Measurements from ENCODE around the gene SEC61B. TPM values are rescaled to one million over a fixed set of nuclear protein-coding genes. Genes with fewer than 3 reads are reported as not detected.
"Not testable (repeated sequence)": the region's sequence is repeated elsewhere in the genome, so short reads cannot be mapped to it uniquely, and the experiment has no call there.

The SEC61B gene
- polyA plus RNA-seq, 1 donor: 136 TPM

DNA sequence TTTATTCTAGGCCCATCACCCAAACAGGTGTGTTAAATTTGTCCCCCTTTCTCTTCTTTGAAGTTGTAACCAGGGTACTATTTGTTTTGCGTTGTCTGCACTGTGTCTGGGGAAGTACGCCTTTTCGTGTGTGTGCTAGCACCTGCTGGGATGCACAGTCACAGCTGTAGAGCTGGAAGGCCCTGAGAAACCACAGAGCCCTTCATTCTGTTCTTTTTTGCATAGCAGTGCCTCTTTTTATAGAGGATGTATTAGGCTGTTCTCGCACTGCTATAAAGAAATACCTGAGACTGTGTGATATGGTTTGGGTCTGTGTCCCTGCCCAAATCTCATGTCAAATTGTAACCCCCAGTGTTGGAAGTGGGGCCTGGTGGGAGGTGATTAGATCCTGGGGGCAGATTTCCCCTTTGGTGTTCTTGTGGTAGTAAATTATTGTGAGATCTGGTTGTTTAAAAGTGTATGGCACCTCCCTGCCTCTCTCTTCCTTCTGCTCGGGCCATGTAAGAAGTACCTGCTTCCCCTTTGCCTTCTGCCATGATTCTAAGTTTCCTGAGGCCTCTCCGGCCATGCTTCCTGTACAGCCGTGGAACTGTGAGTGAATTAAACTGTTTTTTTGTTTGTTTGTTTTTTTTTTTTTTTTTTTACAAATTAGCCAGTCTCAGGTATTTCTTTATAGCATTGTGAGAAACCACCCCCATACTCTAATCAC is 14.0 kb downstream of the SEC61B start:
- DNase-seq: no peak

GRCh38 chr9:99237356-99237755 is 15.3 kb downstream of the SEC61B start:
- no peak for DNase-seq

DNA sequence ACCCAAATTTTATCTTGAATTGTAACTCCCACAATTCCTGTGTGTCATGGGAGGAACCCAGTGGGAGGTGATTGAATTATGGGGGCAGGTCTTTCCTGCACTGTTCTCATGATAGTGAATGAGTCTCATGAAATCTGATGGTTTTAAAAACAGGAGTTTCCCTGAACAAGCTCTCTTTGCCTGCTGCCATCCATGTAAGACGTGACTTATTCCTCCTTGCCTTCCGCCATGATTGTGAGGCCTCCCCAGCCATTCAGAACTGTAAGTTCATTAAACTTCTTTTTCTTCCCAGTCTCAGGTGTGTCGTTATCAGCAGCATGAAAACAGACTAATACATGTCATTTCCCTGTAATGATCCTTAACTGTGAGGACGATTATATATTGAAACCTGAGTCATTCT is 15.8 kb downstream of the SEC61B start:
- DNase-seq: not testable (repeated sequence)

DNA sequence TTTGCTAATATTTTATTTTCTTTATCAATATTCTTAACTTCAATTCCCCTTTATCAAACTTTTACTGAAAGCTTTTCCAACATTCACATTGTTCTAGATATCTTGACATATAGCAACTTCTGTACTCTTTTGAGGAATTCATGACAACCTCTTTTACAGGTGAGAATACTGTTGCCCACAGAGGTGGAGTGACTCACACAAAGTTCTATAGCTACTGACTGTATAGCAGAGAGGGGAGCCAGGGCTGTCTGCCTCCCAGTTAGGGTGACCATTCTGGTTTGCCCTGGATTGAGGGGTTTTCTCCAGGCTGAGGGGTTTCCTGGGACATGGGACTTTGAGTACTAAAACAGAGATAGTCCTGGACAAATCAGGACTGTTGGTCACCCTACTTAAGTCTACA is 16.2 kb downstream of the SEC61B start:
- DNase-seq: no peak

DNA sequence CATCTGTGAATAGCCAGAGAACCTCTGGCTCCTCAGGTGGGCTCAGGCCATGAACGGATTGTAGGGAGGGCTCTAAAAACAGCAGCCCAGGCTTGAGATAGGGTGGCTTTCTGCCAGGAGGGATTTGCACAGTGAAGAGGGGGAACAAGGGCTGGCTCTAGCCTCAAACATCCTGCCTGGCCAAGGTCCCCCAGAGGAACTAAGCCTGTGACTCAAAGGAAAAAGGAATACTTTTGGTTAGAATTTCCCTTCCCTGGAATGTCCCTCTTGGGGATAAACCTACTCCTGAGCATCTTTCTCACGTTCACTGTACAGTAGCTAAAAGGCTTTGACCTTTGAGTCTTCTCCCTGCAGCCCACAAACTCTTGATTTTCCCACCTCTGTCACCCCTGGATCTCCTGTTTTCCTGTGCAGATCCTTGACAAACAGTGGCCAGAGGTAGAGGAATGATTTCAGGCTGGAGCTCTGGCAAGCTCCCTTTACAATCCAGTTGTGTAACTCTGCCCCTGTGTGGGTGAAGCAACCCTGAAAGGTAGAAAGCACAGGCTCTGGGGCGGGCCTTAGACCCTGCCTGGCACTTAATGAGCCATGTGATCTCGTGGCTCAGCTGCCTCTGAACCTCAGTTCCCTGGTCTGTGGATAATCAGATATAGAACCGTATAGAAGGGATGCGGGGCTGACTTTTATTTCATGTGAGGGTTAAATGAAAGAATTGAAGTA is 17.4 kb downstream of the SEC61B start:
- no peak for DNase-seq

DNA sequence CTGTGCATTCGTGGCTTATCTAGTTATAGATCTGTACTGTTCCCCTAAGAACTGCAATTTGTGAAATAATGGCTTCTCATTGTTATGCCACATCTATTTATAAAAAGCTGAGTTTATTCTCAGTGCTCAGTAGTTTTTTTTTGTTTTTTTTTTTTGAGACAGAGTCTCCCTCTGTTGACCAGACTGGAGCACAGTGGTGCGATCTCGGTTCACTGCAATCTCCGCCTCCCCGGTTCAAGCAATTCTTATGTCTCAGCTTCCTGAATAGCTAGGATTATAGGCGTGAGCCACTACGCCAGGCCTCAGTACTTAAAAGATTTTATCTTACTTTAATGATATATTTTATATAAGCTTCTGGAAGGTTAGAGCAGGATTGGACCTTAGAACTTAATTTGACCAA is 19.0 kb downstream of the SEC61B start:
- no peak for DNase-seq

GRCh38 chr9:99244344-99245260 is 22.5 kb downstream of the SEC61B start:
- no peak for DNase-seq

DNA sequence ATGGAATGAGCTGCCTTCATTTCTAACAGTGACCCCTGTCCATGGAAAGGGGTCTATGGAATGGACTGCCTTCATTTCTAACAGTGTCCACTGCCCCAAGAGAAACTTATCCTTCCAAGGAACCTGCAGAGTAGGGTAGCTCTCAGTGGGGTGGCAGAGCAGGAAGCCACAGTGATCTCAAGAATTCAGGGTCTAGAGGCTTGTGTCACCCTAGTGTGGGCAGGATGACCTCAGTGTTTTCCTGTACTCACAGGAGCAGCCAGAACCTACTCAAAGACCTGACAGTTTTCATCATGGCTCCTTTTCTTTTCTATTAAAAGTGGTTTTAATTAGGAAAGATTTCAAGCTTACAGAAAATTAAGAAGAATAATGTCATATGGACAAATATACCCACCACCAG is 27.5 kb downstream of the SEC61B start:
- no peak for DNase-seq

GRCh38 chr9:99251157-99251556 is 29.1 kb downstream of the SEC61B start:
- no peak for DNase-seq

DNA sequence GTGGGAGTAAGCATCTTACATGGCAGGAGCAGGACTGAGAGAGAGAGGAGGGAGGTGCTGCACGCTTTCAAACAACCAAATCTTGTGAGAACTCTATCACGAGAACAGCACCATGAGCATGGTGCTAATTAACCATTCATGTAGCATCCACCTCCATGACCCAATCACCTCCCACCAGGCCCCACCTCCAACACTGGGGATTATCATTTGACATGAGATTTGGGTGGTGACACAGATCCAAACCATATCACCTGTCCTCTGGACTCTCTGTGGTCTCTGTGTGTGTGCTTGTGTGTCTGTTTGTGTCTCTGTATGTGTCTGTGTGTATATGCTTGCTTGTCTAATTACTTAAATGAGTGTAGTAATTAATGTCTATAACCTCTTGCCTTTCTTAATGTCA is 31.1 kb downstream of the SEC61B start:
- DNase-seq: no peak

DNA sequence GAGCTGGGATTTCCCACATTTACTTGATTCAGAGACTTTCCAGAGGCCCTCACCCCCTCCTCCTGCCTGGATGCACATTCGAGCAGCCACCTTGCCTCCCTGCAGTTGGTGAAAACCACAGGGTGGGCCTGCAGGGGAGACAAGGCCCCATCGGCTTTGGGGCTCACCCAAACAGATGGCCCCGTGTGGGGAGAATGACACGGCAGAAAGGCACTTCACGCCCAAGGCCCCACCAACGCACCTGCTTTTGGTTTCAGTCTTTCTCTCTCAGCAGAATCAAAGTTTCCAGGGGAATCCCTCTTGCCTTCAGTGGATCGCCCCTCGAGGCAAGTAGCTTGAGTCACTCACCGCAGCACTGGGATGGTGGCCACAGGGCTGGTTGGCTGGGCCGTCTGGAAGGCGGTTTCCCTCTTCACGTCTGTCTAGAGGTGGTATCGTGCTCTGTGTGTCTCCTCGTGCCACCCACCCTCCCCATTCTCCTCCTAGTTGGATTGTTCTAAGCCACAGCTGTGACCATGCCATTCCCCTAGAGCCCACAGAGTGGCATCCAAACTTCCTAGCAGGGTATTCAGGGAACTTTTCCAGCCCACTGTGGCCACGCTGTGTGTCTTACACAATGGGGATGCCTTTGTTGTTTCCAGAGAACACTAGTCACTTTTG is 31.8 kb downstream of the SEC61B start:
- no peak for DNase-seq

- no peak for DNase-seq
Observed at GRCh38 chr9:99255651-99256050, 33.6 kb downstream of the SEC61B start.

DNA sequence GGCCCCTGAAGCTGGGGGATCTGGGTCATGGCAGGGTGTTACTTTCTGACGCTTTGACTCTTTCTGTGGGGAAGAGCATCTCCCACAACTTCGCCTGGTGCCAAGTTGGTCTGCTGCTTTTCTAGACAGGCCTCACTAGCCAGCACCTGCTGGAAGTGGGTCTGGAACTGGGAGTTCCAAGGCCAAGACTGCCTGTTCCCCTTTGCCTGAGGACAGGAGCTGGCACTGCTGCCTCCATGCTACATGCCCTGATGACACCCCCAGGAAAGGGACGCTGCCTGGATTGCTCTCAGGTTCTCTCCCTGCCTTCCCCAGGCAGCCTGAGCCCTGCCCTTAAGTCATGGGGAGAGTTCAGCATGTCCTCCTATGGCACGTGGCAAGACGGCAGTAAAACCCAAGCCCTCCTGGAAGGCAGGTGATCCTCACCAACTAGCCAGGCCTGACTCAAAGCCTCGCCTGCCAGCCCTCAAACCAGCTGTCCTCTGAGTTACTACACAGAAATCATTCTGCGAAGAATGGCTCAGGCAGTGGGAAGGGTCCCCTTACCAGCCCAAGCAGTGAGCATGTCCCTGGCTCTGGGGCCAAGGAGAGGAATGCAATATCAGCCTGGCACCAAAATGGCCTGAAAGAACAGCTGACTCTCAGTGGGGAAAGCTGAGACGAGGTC is 35.8 kb downstream of the SEC61B start:
- no peak for DNase-seq

GRCh38 chr9:99259231-99259918 is 37.3 kb downstream of the SEC61B start:
- peak; percentile 43 for DNase-seq

DNA sequence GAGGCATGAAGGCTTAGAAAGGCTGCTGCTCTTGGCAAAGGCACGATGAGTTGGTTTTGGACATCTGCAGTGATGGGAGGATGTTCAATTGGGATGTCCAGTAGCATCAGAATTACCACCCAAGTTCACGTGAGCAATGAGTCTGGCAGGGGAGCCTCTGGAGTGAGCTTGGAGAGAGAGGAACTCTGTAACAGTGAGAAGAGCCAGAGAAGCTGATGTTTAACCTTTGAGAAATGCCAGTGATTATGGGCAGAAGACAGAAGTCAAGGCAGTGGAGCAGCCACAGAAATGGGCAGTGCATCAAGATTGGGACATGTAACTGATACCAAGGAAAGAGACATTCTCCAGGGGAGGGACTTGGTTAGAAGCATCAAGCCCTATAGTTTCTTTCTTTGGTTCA is 39.8 kb downstream of the SEC61B start:
- DNase-seq: no peak

- DNase-seq: no peak
Observed at GRCh38 chr9:99262949-99263418, 40.9 kb downstream of the SEC61B start.

- no peak for DNase-seq
Observed at GRCh38 chr9:99264070-99264680, 42.1 kb downstream of the SEC61B start.

DNA sequence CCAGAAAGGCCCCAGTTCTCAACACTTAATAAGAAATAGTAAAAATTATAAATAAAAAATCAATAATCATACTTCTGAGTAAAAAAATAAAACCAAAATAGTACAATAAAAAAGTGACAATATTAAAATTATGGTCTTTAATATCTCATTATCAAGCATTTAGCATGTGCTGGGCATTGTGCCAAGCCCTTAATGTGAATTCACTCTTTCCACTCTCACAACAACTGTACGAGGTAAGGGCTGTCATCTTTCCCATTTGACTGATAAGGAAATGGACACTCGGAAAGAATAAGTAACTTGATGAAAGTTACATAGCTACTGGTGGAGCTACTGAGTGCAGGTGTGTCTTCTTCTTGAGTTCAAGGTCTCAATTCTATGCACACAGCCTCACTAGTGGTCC is 43.6 kb downstream of the SEC61B start:
- no peak for DNase-seq

GRCh38 chr9:99266255-99267023 is 44.4 kb downstream of the SEC61B start:
- peak; percentile 65 for DNase-seq

GRCh38 chr9:99269416-99269815 is 47.3 kb downstream of the SEC61B start:
- no peak for DNase-seq
